ENCODE results near the gene OR5B3. TPM values are rescaled to one million over a fixed set of nuclear protein-coding genes. Genes with fewer than 3 reads are reported as not detected.

The OR5B3 gene
- polyA plus RNA-seq, 2 of the 4 experiments (the other 2 are of a cell fraction): not detected

- Histone ChIP-seq H3K9me3 (0 out of 3 replicates have a peak, but pooled peaks cover 3% of the 10 kb centered on the region), H3K4me1 (no peaks in the 10 kb centered on the region), H3K4me3 (no peak overlapping the region), H3K27ac (no peak overlapping the region), H3K4me2 (no peak overlapping the region)
- CTCF ChIA-PET: no interaction called here
- ATAC-seq (no peak), DNase-seq (ENCODE audit: low read depth in 1 of 2, low spot score in 1 of 2) (no peak), FAIRE-seq (no peak)
- TF ChIP-seq EP300 (IDR thresholded peaks at IDR 0.05): no peak
- TF ChIP-seq ZFP36 (IDR thresholded peaks at IDR 0.05; ENCODE audit: borderline replicate concordance, partially characterized antibody): no peak
- no peak for TF ChIP-seq MAZ (IDR thresholded peaks at IDR 0.05; ENCODE audit: borderline replicate concordance, low read depth, low read length)
- 0% methylated on average over 1 of the region's 1 CpG for WGBS (ENCODE audit: missing lambda C conversion rate)
- POLR2A ChIA-PET: no interaction called here
These were observed 13.9 kb downstream of the OR5B3 start for GRCh38 chr11:58392746-58393145.

- Histone ChIP-seq H3K4me3 (no peak overlapping the region), H3K4me2 (no peak overlapping the region), H3K9me3 (0 out of 3 replicates have a peak, but pooled peaks cover 3% of the 10 kb centered on the region), H3K27ac (no peak overlapping the region), H3K4me1 (no peaks in the 10 kb centered on the region)
- TF ChIP-seq RFX5 (IDR thresholded peaks at IDR 0.05): no peak
- no peak for TF ChIP-seq NFE2L2 (conservative IDR thresholded peaks at IDR 0.05; ENCODE audit: low read length)
- TF ChIP-seq POLR2A (IDR thresholded peaks at IDR 0.05; ENCODE audit: low read length): no peak
- TF ChIP-seq SMC3 (IDR thresholded peaks at IDR 0.05): no peak
- TF ChIP-seq NR3C1 (IDR thresholded peaks at IDR 0.05): no peak
- TF ChIP-seq, protein P1, sequence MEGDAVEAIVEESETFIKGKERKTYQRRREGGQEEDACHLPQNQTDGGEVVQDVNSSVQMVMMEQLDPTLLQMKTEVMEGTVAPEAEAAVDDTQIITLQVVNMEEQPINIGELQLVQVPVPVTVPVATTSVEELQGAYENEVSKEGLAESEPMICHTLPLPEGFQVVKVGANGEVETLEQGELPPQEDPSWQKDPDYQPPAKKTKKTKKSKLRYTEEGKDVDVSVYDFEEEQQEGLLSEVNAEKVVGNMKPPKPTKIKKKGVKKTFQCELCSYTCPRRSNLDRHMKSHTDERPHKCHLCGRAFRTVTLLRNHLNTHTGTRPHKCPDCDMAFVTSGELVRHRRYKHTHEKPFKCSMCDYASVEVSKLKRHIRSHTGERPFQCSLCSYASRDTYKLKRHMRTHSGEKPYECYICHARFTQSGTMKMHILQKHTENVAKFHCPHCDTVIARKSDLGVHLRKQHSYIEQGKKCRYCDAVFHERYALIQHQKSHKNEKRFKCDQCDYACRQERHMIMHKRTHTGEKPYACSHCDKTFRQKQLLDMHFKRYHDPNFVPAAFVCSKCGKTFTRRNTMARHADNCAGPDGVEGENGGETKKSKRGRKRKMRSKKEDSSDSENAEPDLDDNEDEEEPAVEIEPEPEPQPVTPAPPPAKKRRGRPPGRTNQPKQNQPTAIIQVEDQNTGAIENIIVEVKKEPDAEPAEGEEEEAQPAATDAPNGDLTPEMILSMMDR (IDR thresholded peaks at IDR 0.05): no peak
- no peak for TF ChIP-seq JUN (IDR thresholded peaks at IDR 0.05)
- no peak for TF ChIP-seq POLR2AphosphoS2 (conservative IDR thresholded peaks at IDR 0.05; ENCODE audit: low read length)
- TF ChIP-seq, protein P2, sequence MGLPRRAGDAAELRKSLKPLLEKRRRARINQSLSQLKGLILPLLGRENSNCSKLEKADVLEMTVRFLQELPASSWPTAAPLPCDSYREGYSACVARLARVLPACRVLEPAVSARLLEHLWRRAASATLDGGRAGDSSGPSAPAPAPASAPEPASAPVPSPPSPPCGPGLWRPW (IDR thresholded peaks at IDR 0.05): no peak
- TF ChIP-seq, protein P3, sequence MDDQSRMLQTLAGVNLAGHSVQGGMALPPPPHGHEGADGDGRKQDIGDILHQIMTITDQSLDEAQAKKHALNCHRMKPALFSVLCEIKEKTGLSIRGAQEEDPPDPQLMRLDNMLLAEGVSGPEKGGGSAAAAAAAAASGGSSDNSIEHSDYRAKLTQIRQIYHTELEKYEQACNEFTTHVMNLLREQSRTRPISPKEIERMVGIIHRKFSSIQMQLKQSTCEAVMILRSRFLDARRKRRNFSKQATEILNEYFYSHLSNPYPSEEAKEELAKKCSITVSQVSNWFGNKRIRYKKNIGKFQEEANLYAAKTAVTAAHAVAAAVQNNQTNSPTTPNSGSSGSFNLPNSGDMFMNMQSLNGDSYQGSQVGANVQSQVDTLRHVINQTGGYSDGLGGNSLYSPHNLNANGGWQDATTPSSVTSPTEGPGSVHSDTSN (IDR thresholded peaks at IDR 0.05): no peak
- no peak for TF ChIP-seq HOXB13 (CRISPR knock-in tag; IDR thresholded peaks at IDR 0.05; ENCODE audit: low read depth)
- CTCF ChIA-PET: no interaction called here
- POLR2A ChIA-PET: no interaction called here
- WGBS (ENCODE audit: missing lambda C conversion rate): 2% methylated on average over 1 of the region's 1 CpG
- DNase-seq (ENCODE audit: low read depth in 1 of 2, low spot score in 1 of 2) (no peak), FAIRE-seq (no peak), ATAC-seq (no peak)
These were observed 14.8 kb downstream of the OR5B3 start for GRCh38 chr11:58391879-58392278.

DNA sequence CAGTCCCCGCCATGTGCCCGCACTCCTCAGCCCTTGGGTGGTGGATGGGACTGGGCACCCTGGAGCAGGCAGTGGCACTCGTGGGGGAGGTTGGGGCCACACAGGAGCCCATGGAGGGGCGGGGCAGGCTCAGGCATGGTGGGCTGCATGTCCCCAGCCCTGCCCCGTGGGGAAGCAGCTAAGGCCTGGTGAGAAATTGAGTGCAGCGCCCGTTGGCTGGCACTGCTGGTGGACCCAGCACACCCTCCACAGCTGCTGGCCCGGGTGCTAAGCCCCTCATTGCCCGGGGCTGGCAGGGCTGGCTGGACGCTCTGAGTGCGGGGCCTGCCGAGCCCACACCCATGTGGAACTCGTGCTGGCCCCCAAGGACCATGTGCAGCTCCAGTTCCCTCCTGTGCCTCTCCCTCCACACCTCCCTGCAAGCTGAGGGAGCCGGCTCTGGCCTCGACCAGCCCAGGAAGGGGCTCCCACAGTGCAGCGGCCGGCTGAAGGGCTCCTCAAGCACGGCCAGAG, 16.1 kb downstream of the OR5B3 start:
- Histone ChIP-seq H3K4me1 (no peaks in the 10 kb centered on the region), H3K4me3 (no peak overlapping the region), H3K9me3 (0 out of 3 replicates have a peak, but pooled peaks cover 3% of the 10 kb centered on the region), H3K27ac (no peak overlapping the region), H3K4me2 (no peak overlapping the region)
- POLR2A ChIA-PET: no interaction called here
- TF ChIP-seq ZC3H11A (IDR thresholded peaks at IDR 0.05): no peak
- TF ChIP-seq NPAS2 (CRISPR knock-in tag; IDR thresholded peaks at IDR 0.05; ENCODE audit: borderline replicate concordance): no peak
- TF ChIP-seq, protein P2 (IDR thresholded peaks at IDR 0.05): no peak
- TF ChIP-seq KDM1A (IDR thresholded peaks at IDR 0.05; ENCODE audit: low read depth): no peak
- TF ChIP-seq CEBPB (IDR thresholded peaks at IDR 0.05): no peak
- TF ChIP-seq SMC3 (IDR thresholded peaks at IDR 0.05): no peak
- no peak for TF ChIP-seq POLR2AphosphoS2 (conservative IDR thresholded peaks at IDR 0.05; ENCODE audit: low read length)
- TF ChIP-seq PHF8 (IDR thresholded peaks at IDR 0.05; ENCODE audit: borderline replicate concordance, low read depth): no peak
- TF ChIP-seq ZFP36 (IDR thresholded peaks at IDR 0.05; ENCODE audit: borderline replicate concordance, partially characterized antibody): no peak
- no peak for TF ChIP-seq CHD4 (IDR thresholded peaks at IDR 0.05; ENCODE audit: borderline replicate concordance)
- TF ChIP-seq POLR2A (IDR thresholded peaks at IDR 0.05; ENCODE audit: low read length): no peak
- no peak for TF ChIP-seq NR3C1 (IDR thresholded peaks at IDR 0.05)
- TF ChIP-seq JUNB (IDR thresholded peaks at IDR 0.05): no peak
- TF ChIP-seq REST (IDR thresholded peaks at IDR 0.05): no peak
- no peak for TF ChIP-seq RCOR1 (IDR thresholded peaks at IDR 0.05; ENCODE audit: low read depth, low read length)
- WGBS (ENCODE audit: missing lambda C conversion rate): 19% methylated on average over 12 of the region's 18 CpGs
- CTCF ChIA-PET: no interaction called here
- DNase-seq (ENCODE audit: low read depth in 1 of 2, low spot score in 1 of 2): no peak
- ATAC-seq: no peak
- no peak for FAIRE-seq

All from A549 (cell line).